HL-60 (cell line): ENCODE measurements around the gene UNKL.

Source experiments
- DNase-seq, 2 experiments: peaks; one replicate each; pipeline ENCODE4 v3.0.0-alpha.2; 2010 to 2020; ENCODE audit warnings: low read depth in 1 of 2, low spot score in 1 of 2
- H3K27ac ChIP-seq: fragments of 250-450 bp; sonication (Bioruptor Pico); replicated peaks from 2 replicates; pipeline ENCODE4 v1.5.1; 2020; ENCODE audit warnings: mild to moderate bottlenecking, moderate library complexity
- H3K27me3 ChIP-seq: fragments of 250-450 bp; sonication (Bioruptor Pico); 2 replicates; pipeline ENCODE4 v1.5.1; 2021; ENCODE audit warnings: mild to moderate bottlenecking, moderate library complexity; ENCODE audit not compliant: insufficient read depth, poor library complexity, severe bottlenecking
- H3K4me3 ChIP-seq: replicated peaks from 2 replicates; pipeline ENCODE4 v1.5.1; 2011; ENCODE audit warnings: mild to moderate bottlenecking, control low read depth, low read length; ENCODE audit not compliant: insufficient read depth
- GABPA ChIP-seq: IDR thresholded peaks from 2 replicates; pipeline ENCODE4 v1.6.1; 2012; ENCODE audit warnings: low read depth
- POLR2AphosphoS5 ChIP-seq: IDR thresholded peaks from 2 replicates; pipeline ENCODE4 v1.6.1; 2012; ENCODE audit warnings: low read depth
- SPI1 ChIP-seq: IDR thresholded peaks from 2 replicates; pipeline ENCODE4 v1.6.1; 2012; ENCODE audit warnings: low read depth, mild to moderate bottlenecking, borderline replicate concordance
- TF ChIP-seq, protein P1 (sequence below): IDR thresholded peaks from 2 replicates; pipeline ENCODE4 v1.6.1; 2012; ENCODE audit warnings: low read depth; ENCODE audit not compliant: insufficient replicate concordance
- TF ChIP-seq, protein P2 (sequence below): IDR thresholded peaks from one replicate; pipeline ENCODE4 v1.5.1; 2011; ENCODE audit warnings: low read length, control low read depth, inconsistent platforms; ENCODE audit not compliant: insufficient read depth

UNKL gene

DNA sequence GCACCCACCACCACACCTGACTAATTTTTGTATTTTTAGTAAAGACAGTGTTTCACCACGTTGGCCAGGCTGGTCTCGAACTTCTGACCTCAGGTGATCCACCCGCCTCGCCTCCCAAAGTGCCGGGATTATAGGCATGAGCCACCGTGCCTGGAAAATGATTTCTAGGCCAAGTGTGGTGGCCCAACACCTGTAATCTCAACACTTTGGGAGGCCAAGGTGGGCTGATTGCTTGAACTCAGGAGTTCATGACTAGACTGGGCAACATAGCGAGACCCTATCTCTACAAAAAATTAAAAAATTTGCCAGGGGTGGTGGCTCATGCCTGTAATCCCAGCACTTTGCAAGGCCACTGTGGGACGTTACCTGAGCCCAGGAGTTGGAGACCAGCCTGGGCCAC, 92.1 kb downstream of the UNKL start:
- Histone ChIP-seq H3K27ac (no peak overlapping the region), H3K27me3 (no peaks in the 10 kb centered on the region), H3K4me3 (no peak overlapping the region)
- no peak for DNase-seq
- TF ChIP-seq POLR2AphosphoS5 = no peak
- TF ChIP-seq, protein P1, sequence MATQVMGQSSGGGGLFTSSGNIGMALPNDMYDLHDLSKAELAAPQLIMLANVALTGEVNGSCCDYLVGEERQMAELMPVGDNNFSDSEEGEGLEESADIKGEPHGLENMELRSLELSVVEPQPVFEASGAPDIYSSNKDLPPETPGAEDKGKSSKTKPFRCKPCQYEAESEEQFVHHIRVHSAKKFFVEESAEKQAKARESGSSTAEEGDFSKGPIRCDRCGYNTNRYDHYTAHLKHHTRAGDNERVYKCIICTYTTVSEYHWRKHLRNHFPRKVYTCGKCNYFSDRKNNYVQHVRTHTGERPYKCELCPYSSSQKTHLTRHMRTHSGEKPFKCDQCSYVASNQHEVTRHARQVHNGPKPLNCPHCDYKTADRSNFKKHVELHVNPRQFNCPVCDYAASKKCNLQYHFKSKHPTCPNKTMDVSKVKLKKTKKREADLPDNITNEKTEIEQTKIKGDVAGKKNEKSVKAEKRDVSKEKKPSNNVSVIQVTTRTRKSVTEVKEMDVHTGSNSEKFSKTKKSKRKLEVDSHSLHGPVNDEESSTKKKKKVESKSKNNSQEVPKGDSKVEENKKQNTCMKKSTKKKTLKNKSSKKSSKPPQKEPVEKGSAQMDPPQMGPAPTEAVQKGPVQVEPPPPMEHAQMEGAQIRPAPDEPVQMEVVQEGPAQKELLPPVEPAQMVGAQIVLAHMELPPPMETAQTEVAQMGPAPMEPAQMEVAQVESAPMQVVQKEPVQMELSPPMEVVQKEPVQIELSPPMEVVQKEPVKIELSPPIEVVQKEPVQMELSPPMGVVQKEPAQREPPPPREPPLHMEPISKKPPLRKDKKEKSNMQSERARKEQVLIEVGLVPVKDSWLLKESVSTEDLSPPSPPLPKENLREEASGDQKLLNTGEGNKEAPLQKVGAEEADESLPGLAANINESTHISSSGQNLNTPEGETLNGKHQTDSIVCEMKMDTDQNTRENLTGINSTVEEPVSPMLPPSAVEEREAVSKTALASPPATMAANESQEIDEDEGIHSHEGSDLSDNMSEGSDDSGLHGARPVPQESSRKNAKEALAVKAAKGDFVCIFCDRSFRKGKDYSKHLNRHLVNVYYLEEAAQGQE = no peak
- TF ChIP-seq SPI1 = no peak
- TF ChIP-seq, protein P2, sequence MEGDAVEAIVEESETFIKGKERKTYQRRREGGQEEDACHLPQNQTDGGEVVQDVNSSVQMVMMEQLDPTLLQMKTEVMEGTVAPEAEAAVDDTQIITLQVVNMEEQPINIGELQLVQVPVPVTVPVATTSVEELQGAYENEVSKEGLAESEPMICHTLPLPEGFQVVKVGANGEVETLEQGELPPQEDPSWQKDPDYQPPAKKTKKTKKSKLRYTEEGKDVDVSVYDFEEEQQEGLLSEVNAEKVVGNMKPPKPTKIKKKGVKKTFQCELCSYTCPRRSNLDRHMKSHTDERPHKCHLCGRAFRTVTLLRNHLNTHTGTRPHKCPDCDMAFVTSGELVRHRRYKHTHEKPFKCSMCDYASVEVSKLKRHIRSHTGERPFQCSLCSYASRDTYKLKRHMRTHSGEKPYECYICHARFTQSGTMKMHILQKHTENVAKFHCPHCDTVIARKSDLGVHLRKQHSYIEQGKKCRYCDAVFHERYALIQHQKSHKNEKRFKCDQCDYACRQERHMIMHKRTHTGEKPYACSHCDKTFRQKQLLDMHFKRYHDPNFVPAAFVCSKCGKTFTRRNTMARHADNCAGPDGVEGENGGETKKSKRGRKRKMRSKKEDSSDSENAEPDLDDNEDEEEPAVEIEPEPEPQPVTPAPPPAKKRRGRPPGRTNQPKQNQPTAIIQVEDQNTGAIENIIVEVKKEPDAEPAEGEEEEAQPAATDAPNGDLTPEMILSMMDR = no peak
- no peak for TF ChIP-seq GABPA

DNA sequence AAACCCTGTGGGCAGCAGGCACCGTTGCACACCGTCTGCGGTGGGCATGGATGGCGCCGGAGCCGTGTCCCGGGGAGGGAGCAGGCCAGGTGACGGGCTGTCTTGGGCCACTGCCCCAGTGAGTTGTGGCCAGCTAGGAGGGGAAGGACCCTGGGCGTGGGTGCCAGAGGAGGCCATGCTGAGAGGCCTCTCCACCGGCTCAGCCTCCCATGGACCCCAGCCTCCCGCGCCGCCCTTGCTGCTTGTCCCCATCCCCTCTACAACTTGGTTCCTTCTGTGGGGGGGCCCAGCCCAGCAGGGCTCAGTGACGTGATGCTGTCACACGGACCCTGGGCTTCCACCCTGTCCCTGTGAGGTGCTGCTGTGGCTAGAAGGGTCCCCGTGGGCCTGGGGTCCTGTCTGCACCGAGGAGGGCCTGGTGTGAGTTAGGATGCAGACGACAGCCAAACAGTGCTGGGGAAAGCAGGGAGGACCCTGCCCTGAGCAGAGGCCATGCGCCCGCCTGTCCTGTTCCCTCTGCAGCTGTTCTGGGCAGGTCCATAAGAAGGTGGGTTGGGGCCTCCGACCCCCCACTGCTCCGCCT, 93.8 kb downstream of the UNKL start:
- H3K4me3 ChIP-seq = no peak overlapping the region
- no peak overlapping the region for H3K27ac ChIP-seq
- TF ChIP-seq GABPA = no peak
- no peak for TF ChIP-seq POLR2AphosphoS5
- TF ChIP-seq SPI1 = no peak
- TF ChIP-seq, protein P2 = no peak
- TF ChIP-seq, protein P1 = no peak
- H3K27me3 ChIP-seq = no peaks in the 10 kb centered on the region
- no peak for DNase-seq

GRCh38 chr16:1320097-1320496, 94.4 kb downstream of the UNKL start:
- no peak overlapping the region for H3K4me3 ChIP-seq
- no peaks in the 10 kb centered on the region for H3K27me3 ChIP-seq
- no peak for DNase-seq
- no peak overlapping the region for H3K27ac ChIP-seq
- TF ChIP-seq GABPA (no peak), POLR2AphosphoS5 (no peak), SPI1 (no peak)
- TF ChIP-seq, protein P2 = no peak
- TF ChIP-seq, protein P1 = no peak
